LNCaP clone FGC (cell line): ENCODE measurements around the gene HMOX1.
A peak's percentile ranks its signal among the peaks of the same experiment; 100 is the strongest.

ENCODE experiments used
- DNase-seq: peaks from one replicate; pipeline ENCODE4 v3.0.0-alpha.2; 2011; ENCODE audit warnings: low read depth
- H3K4me3 ChIP-seq: 2 replicates; pipeline ENCODE4 v1.5.1; 2011; ENCODE audit warnings: mild to moderate bottlenecking, low read depth, low read length, control low read depth
- CTCF ChIP-seq: IDR thresholded peaks from 2 replicates; pipeline ENCODE4 v1.5.1; 2012; ENCODE audit warnings: mild to moderate bottlenecking; ENCODE audit not compliant: control insufficient read depth, insufficient read depth; ENCODE audit errors: extremely low read depth

HMOX1 gene

DNA sequence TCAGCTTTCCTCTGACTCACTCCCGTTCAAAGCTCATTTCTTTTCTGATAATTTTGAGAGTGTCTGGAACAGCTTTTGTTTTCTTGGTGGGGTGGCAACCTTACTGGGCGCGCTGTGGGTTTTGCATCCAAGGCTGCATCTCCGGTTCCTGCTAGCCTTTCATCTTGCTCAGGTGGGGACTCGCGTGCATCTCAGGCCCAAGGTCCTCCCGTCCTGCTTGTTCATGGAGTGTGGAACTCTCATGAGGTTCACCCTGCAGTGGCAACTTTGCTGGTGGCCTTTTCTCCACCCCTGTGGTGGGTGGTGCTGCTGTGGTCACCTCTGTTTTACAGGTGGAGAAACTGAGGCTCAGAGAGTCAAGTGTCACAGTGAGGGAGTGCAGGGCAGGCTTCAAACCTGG is 44.6 kb downstream of the HMOX1 start:
- H3K4me3 ChIP-seq, result no peak overlapping the region
- TF ChIP-seq CTCF, result no peak
- no peak for DNase-seq

- DNase-seq, result no peak
- no peak overlapping the region for H3K4me3 ChIP-seq
- no peak for TF ChIP-seq CTCF
Observed at GRCh38 chr22:35425971-35426800, 45.3 kb downstream of the HMOX1 start.

- H3K4me3 ChIP-seq, result no peak overlapping the region
- no peak for TF ChIP-seq CTCF
- no peak for DNase-seq
Observed at GRCh38 chr22:35426801-35427140, 45.9 kb downstream of the HMOX1 start.

- no peak overlapping the region for H3K4me3 ChIP-seq
- peak; percentile 89 for TF ChIP-seq CTCF
- peak; percentile 85 for DNase-seq
Observed at GRCh38 chr22:35430897-35431322, 50.0 kb downstream of the HMOX1 start.

- TF ChIP-seq CTCF, result 0 out of 2 replicates have a peak, but pooled peaks have one; percentile 6
- H3K4me3 ChIP-seq, result no peak overlapping the region
- no peak for DNase-seq
Observed at GRCh38 chr22:35431483-35432227, 50.8 kb downstream of the HMOX1 start.

DNA sequence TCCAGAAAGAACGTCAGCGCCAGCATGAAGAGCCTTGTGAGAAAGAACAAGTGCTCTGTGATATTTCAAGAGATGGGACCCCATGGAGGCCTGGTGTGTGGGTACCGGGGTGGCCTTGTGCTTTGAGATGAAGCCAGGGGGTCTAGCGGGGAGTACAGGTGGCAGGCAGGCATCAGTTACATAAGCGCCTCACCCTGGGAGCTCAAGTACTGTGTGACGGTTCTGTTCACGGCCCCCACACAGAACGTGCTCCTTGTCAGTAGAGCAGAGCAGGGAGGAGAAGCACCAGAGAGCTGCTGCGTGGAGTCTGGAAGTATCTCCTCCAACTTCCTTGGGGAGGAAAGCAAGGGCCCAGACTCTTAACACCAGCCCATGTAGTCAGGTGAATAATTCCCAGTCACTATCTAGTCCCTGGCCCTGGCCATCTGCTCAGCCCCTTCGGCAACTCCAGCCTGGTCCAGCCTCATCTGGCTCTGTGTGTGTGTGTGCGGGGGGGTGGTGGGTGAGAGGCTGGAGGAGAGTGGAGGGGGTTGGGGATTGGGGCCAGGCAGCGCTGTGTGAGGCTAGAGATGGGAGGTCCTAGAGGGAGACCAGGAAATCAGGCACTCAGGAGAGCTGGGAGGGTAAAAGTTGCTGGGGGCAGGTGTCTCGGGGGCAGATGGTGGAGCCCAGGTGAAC is 51.5 kb downstream of the HMOX1 start:
- H3K4me3 ChIP-seq, result no peak overlapping the region
- no peak for TF ChIP-seq CTCF
- no peak for DNase-seq
